Stomach (tissue), 4 donors: Measurements from ENCODE around the gene F7.

Experiments
- CTCF ChIP-seq, 7 experiments: fragments of 450-650 bp in 4 of 7; fragments of 200-600 bp in 3 of 7; sonication (generic) in 3 of 7; IDR thresholded peaks; one replicate each; pipeline ENCODE4 v1.5.1; 2016 to 2019; ENCODE audit warnings: antibody characterized with exemption in 7 of 7, control low read depth in 2 of 7, mild to moderate bottlenecking in 1 of 7
- POLR2AphosphoS5 ChIP-seq, 3 donors: sonication (generic); formaldehyde crosslinking; IDR thresholded peaks; one replicate each; pipeline ENCODE4 v1.6.1; 2016; ENCODE audit warnings: antibody characterized with exemption in 3 of 3

- TF ChIP-seq CTCF (IDR thresholded peaks at IDR 0.05), result no peak
- TF ChIP-seq POLR2AphosphoS5 (IDR thresholded peaks at IDR 0.05), result no peak
Observed at GRCh38 chr13:113146750-113147149, 41.2 kb downstream of the F7 start.
